CD14-positive monocyte (primary cell): Measurements from ENCODE around the gene VGLL3. TPM values are rescaled to one million over a fixed set of nuclear protein-coding genes. Genes with fewer than 3 reads are reported as not detected.

ENCODE experiments used
- DNase-seq, 3 donors: peaks; one replicate each; pipeline ENCODE4 v3.0.0-alpha.2; 2011 to 2022
- H2AFZ ChIP-seq: 2 replicates; pipeline ENCODE4 v1.6.0; 2012; ENCODE audit warnings: mild to moderate bottlenecking, low read depth, low read length, inconsistent platforms; ENCODE audit not compliant: insufficient read depth, poor library complexity, severe bottlenecking
- H3K27ac ChIP-seq, 2 donors: 1 replicate in 1 of 2; 2 replicates in 1 of 2; pipeline ENCODE4 v1.5.1; 2012 to 2013; ENCODE audit warnings: low read length in 2 of 2, control low read depth in 1 of 2, inconsistent platforms in 1 of 2, low read depth in 1 of 2, mild to moderate bottlenecking in 1 of 2
- H3K27me3 ChIP-seq, 2 donors: one replicate each; pipeline versions ENCODE4 v1.6.0 to v1.6.1; 2011 to 2013; ENCODE audit warnings: low read length in 2 of 2; ENCODE audit not compliant: control insufficient read depth in 2 of 2, insufficient read depth in 2 of 2
- H3K36me3 ChIP-seq, 2 donors: replicated peaks in 1 of 2; 1 replicate in 1 of 2; 2 replicates in 1 of 2; pipeline versions ENCODE4 v1.5.1 to v1.6.1; 2012 to 2013; ENCODE audit warnings: low read length in 2 of 2, control low read depth in 1 of 2, inconsistent platforms in 1 of 2, mild to moderate bottlenecking in 1 of 2; ENCODE audit not compliant: insufficient read depth in 2 of 2, control insufficient read depth in 1 of 2
- H3K4me1 ChIP-seq, 2 donors: 1 replicate in 1 of 2; 2 replicates in 1 of 2; pipeline versions ENCODE4 v1.5.1 to v1.6.1; 2012 to 2013; ENCODE audit warnings: low read length in 2 of 2, control low read depth in 1 of 2, inconsistent platforms in 1 of 2, mild to moderate bottlenecking in 1 of 2, moderate library complexity in 1 of 2; ENCODE audit not compliant: insufficient read depth in 2 of 2, control insufficient read depth in 1 of 2
- H3K4me2 ChIP-seq: replicated peaks from 2 replicates; pipeline ENCODE3; 2012; ENCODE audit warnings: low read length, moderate library complexity, mild to moderate bottlenecking; ENCODE audit not compliant: poor library complexity, severe bottlenecking; ENCODE audit errors: extremely low read depth
- H3K4me3 ChIP-seq, 3 experiments: fragments of 200-600 bp in 1 of 3; sonication (generic) in 1 of 3; replicated peaks in 1 of 3; 1 replicate in 2 of 3; 2 replicates in 1 of 3; pipeline ENCODE4 v1.5.1; 2011 to 2013; ENCODE audit warnings: low read length in 3 of 3, mild to moderate bottlenecking in 3 of 3, control low read depth in 2 of 3, low read depth in 2 of 3, inconsistent platforms in 1 of 3, moderate library complexity in 1 of 3
- H3K79me2 ChIP-seq: 2 replicates; pipeline ENCODE4 v1.6.0; 2012; ENCODE audit warnings: mild to moderate bottlenecking, control low read depth, inconsistent platforms, low read length, moderate library complexity; ENCODE audit not compliant: insufficient read depth
- H3K9ac ChIP-seq: 2 replicates; pipeline ENCODE4 v1.6.0; 2017; ENCODE audit warnings: low read length, mild to moderate bottlenecking; ENCODE audit not compliant: insufficient read depth, poor library complexity, severe bottlenecking
- H3K9me3 ChIP-seq, 2 donors: replicated peaks in 1 of 2; 1 replicate in 1 of 2; 2 replicates in 1 of 2; pipeline versions ENCODE4 v1.5.1 to v1.6.1; 2012 to 2013; ENCODE audit warnings: low read length in 2 of 2, control low read depth in 1 of 2; ENCODE audit not compliant: control insufficient read depth in 1 of 2, insufficient read depth in 1 of 2
- H4K20me1 ChIP-seq: 2 replicates; pipeline ENCODE4 v1.6.0; 2012; ENCODE audit warnings: mild to moderate bottlenecking, low read length, control low read depth, moderate library complexity; ENCODE audit not compliant: insufficient read depth
- H3K27ac Mint-ChIP-seq, 7 donors: one replicate each; pipeline ENCODE4 v1.8.0; 2020; ENCODE audit warnings: mild to moderate bottlenecking in 7 of 7, mixed read lengths in 7 of 7, moderate library complexity in 6 of 7, inconsistent platforms in 2 of 7
- H3K27me3 Mint-ChIP-seq, 3 donors: one replicate each; pipeline ENCODE4 v1.8.0; 2021 to 2022; ENCODE audit warnings: low read depth in 3 of 3, mild to moderate bottlenecking in 3 of 3, mixed read lengths in 3 of 3, moderate library complexity in 3 of 3, inconsistent platforms in 1 of 3
- H3K36me3 Mint-ChIP-seq, 2 donors: one replicate each; pipeline ENCODE4 v1.8.0; 2020; ENCODE audit warnings: mixed read lengths in 2 of 2, inconsistent platforms in 1 of 2, mild to moderate bottlenecking in 1 of 2
- H3K4me1 Mint-ChIP-seq: one replicate; pipeline ENCODE4 v1.8.0; 2020; ENCODE audit warnings: mild to moderate bottlenecking, mixed read lengths
- H3K4me3 Mint-ChIP-seq, 2 donors: one replicate each; pipeline ENCODE4 v1.8.0; 2020; ENCODE audit warnings: mild to moderate bottlenecking in 2 of 2, mixed read lengths in 2 of 2, moderate library complexity in 1 of 2
- H3K9me3 Mint-ChIP-seq, 7 donors: one replicate each; pipeline ENCODE4 v1.8.0; 2020 to 2022; ENCODE audit warnings: mixed read lengths in 7 of 7, mild to moderate bottlenecking in 6 of 7, moderate library complexity in 6 of 7, inconsistent platforms in 2 of 7
- WGBS: methylation state at CpG from one replicate; pipeline ENCODE4 v1.1.5; 2013; ENCODE audit warnings: missing lambda C conversion rate; ENCODE audit not compliant: insufficient coverage; 5-methylcytosine and 5-hydroxymethylcytosine counted together
- intact Hi-C, 2 donors: fragments of 100-400 bp; cut with micrococcal nuclease; formaldehyde crosslinking; loops; one replicate each; pipeline versions ENCODE4 v1.15.0 to v1.15.1; 2023
- polyA plus RNA-seq, 3 donors: library from polyadenylated mRNA; depleted of rRNA in 1 of 3; unstranded in 2 of 3; stranded (reverse) in 1 of 3; fragments of 300-500 nt in 2 of 3; fragments of >200 nt in 1 of 3; fragmentation: Illumina TruSeq in 2 of 3; gene quantifications; 1 replicate in 2 of 3; 2 replicates in 1 of 3; pipeline ENCODE4 v1.2.3, GENCODE V29; 2012 to 2021
- TF ChIP-seq, protein P1 (sequence below): fragments of 200-600 bp; IDR thresholded peaks from one replicate; pipeline ENCODE4 v1.8.0; 2022; ENCODE audit warnings: antibody characterized with exemption, mild to moderate bottlenecking

The VGLL3 gene
- polyA plus RNA-seq, 3 donors, result not detected

DNA sequence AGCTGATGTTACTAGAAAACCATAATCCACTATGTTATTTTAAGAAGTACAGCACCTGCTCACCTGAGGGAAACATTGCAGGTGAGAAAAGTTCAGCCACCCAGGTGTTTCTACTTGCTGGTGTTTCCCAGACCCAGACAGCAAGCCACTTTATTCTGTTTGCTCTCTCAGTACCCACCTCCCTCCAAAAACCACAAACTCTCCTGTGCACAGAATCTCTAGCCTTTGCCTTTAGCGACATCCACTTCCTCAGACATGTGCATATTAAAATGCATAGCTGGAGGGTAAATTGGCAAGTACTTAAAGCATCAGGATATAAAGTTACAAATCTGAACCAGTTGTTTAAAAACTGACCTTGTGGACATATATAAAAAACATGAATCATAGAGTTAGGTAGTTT, 36.7 kb downstream of the VGLL3 start:
- Mint-ChIP-seq H3K9me3 (no peaks in the 10 kb centered on the region), H3K4me3 (no peak overlapping the region), H3K27ac (no peak overlapping the region), H3K27me3 (peaks cover 2 to 6% (median 4%) of the 10 kb centered on the region in 3 donors), H3K36me3 (no peaks in the 10 kb centered on the region), H3K4me1 (no peaks in the 10 kb centered on the region)
- Histone ChIP-seq H3K4me3 (no peak overlapping the region), H3K27me3 (no peaks in the 10 kb centered on the region), H3K4me2 (no peak overlapping the region), H4K20me1 (no peaks in the 10 kb centered on the region), H3K79me2 (no peaks in the 10 kb centered on the region), H3K27ac (no peak overlapping the region), H3K36me3 (no peaks in the 10 kb centered on the region), H3K9ac (no peak overlapping the region), H2AFZ (no peak overlapping the region), H3K4me1 (no peaks in the 10 kb centered on the region), H3K9me3 (no peaks in the 10 kb centered on the region)
- intact Hi-C loops, result no loop called here
- WGBS, result no CpG with 5 or more reads among the region's 1 CpG
- DNase-seq, result no peak
- TF ChIP-seq, protein P1, sequence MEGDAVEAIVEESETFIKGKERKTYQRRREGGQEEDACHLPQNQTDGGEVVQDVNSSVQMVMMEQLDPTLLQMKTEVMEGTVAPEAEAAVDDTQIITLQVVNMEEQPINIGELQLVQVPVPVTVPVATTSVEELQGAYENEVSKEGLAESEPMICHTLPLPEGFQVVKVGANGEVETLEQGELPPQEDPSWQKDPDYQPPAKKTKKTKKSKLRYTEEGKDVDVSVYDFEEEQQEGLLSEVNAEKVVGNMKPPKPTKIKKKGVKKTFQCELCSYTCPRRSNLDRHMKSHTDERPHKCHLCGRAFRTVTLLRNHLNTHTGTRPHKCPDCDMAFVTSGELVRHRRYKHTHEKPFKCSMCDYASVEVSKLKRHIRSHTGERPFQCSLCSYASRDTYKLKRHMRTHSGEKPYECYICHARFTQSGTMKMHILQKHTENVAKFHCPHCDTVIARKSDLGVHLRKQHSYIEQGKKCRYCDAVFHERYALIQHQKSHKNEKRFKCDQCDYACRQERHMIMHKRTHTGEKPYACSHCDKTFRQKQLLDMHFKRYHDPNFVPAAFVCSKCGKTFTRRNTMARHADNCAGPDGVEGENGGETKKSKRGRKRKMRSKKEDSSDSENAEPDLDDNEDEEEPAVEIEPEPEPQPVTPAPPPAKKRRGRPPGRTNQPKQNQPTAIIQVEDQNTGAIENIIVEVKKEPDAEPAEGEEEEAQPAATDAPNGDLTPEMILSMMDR, result no peak

- H2AFZ ChIP-seq, result no peak overlapping the region
- DNase-seq, result no peak
- no peaks in the 10 kb centered on the region for H3K27me3 ChIP-seq
- Mint-ChIP-seq H3K36me3 (no peaks in the 10 kb centered on the region), H3K4me3 (no peak overlapping the region), H3K9me3 (no peaks in the 10 kb centered on the region), H3K27ac (no peak overlapping the region), H3K4me1 (no peaks in the 10 kb centered on the region), H3K27me3 (peaks cover 2 to 8% (median 4%) of the 10 kb centered on the region in 3 donors)
- H3K4me3 ChIP-seq, result no peak overlapping the region
- H3K9ac ChIP-seq, result no peak overlapping the region
- H3K27ac ChIP-seq, result no peak overlapping the region
- H3K36me3 ChIP-seq, result no peaks in the 10 kb centered on the region
- no peak overlapping the region for H3K4me2 ChIP-seq
- H3K4me1 ChIP-seq, result no peaks in the 10 kb centered on the region
- intact Hi-C loops, result no loop called here
- H3K9me3 ChIP-seq, result no peaks in the 10 kb centered on the region
- no peaks in the 10 kb centered on the region for H4K20me1 ChIP-seq
- TF ChIP-seq, protein P1, result no peak
- no peaks in the 10 kb centered on the region for H3K79me2 ChIP-seq
Measured at GRCh38 chr3:86951322-86951721, 39.6 kb downstream of the VGLL3 start.
